ENCODE measurements around the gene AGBL3. TPM values are rescaled to one million over a fixed set of nuclear protein-coding genes. Genes with fewer than 3 reads are reported as not detected.

The AGBL3 gene
- total RNA-seq, 1 donor = 2.2 TPM

- peaks cover 93% of the 10 kb centered on the region for H3K36me3 ChIP-seq (ENCODE audit: insufficient read depth, low read length)
- H3K4me3 ChIP-seq (ENCODE audit: insufficient read depth, low read length) = no peak overlapping the region
- H3K9me3 ChIP-seq (ENCODE audit: low read depth, low read length) = no peaks in the 10 kb centered on the region
- no peak overlapping the region for H3K4me2 ChIP-seq (ENCODE audit: insufficient read depth, low read length)
- peak; percentile 14 for TF ChIP-seq CTCF (IDR thresholded peaks at IDR 0.05; ENCODE audit: extremely low read depth, low read depth, low read length)
- peaks cover 23% of the 10 kb centered on the region for H3K79me2 ChIP-seq (ENCODE audit: insufficient read depth, low read length)
- H2AFZ ChIP-seq (ENCODE audit: low read length) = no peak overlapping the region
- H4K20me1 ChIP-seq (ENCODE audit: insufficient read depth, low read length) = peaks cover 24% of the 10 kb centered on the region
- no peaks in the 10 kb centered on the region for H3K27me3 ChIP-seq (ENCODE audit: insufficient read depth, low read length)
- peaks cover 41% of the 10 kb centered on the region for H3K4me1 ChIP-seq (ENCODE audit: insufficient read depth, low read length)
- no peak for DNase-seq (ENCODE audit: insufficient read length, low spot score, missing footprints)
- no peak overlapping the region for H3K27ac ChIP-seq (ENCODE audit: low read depth, low read length)
Observed at GRCh38 chr7:134943785-134944400, 42.4 kb upstream of the AGBL3 start.

GRCh38 chr7:134945691-134946090, 40.6 kb upstream of the AGBL3 start:
- peaks cover 20% of the 10 kb centered on the region for H3K79me2 ChIP-seq (ENCODE audit: insufficient read depth, low read length)
- no peak overlapping the region for H3K4me3 ChIP-seq (ENCODE audit: insufficient read depth, low read length)
- peaks cover 94% of the 10 kb centered on the region for H3K36me3 ChIP-seq (ENCODE audit: insufficient read depth, low read length)
- H3K4me2 ChIP-seq (ENCODE audit: insufficient read depth, low read length) = no peak overlapping the region
- no peak for DNase-seq (ENCODE audit: insufficient read length, low spot score, missing footprints)
- no peaks in the 10 kb centered on the region for H3K27me3 ChIP-seq (ENCODE audit: insufficient read depth, low read length)
- peaks cover 32% of the 10 kb centered on the region for H4K20me1 ChIP-seq (ENCODE audit: insufficient read depth, low read length)
- no peak overlapping the region for H2AFZ ChIP-seq (ENCODE audit: low read length)
- no peak for TF ChIP-seq CTCF (IDR thresholded peaks at IDR 0.05; ENCODE audit: extremely low read depth, low read depth, low read length)
- no peak overlapping the region for H3K27ac ChIP-seq (ENCODE audit: low read depth, low read length)
- H3K9me3 ChIP-seq (ENCODE audit: low read depth, low read length) = no peaks in the 10 kb centered on the region
- peaks cover 33% of the 10 kb centered on the region for H3K4me1 ChIP-seq (ENCODE audit: insufficient read depth, low read length)

GRCh38 chr7:134946260-134946659, 40.0 kb upstream of the AGBL3 start:
- peaks cover 32% of the 10 kb centered on the region for H4K20me1 ChIP-seq (ENCODE audit: insufficient read depth, low read length)
- no peak overlapping the region for H3K27ac ChIP-seq (ENCODE audit: low read depth, low read length)
- H3K9me3 ChIP-seq (ENCODE audit: low read depth, low read length) = no peaks in the 10 kb centered on the region
- H2AFZ ChIP-seq (ENCODE audit: low read length) = no peak overlapping the region
- H3K4me2 ChIP-seq (ENCODE audit: insufficient read depth, low read length) = no peak overlapping the region
- peaks cover 21% of the 10 kb centered on the region for H3K79me2 ChIP-seq (ENCODE audit: insufficient read depth, low read length)
- H3K4me1 ChIP-seq (ENCODE audit: insufficient read depth, low read length) = peaks cover 27% of the 10 kb centered on the region
- no peaks in the 10 kb centered on the region for H3K27me3 ChIP-seq (ENCODE audit: insufficient read depth, low read length)
- peaks cover 94% of the 10 kb centered on the region for H3K36me3 ChIP-seq (ENCODE audit: insufficient read depth, low read length)
- H3K4me3 ChIP-seq (ENCODE audit: insufficient read depth, low read length) = no peak overlapping the region
- no peak for TF ChIP-seq CTCF (IDR thresholded peaks at IDR 0.05; ENCODE audit: extremely low read depth, low read depth, low read length)
- no peak for DNase-seq (ENCODE audit: insufficient read length, low spot score, missing footprints)

GRCh38 chr7:134947329-134947728, 39.0 kb upstream of the AGBL3 start:
- no peak overlapping the region for H3K4me3 ChIP-seq (ENCODE audit: insufficient read depth, low read length)
- peaks cover 19% of the 10 kb centered on the region for H3K4me1 ChIP-seq (ENCODE audit: insufficient read depth, low read length)
- H3K9me3 ChIP-seq (ENCODE audit: low read depth, low read length) = no peaks in the 10 kb centered on the region
- H4K20me1 ChIP-seq (ENCODE audit: insufficient read depth, low read length) = peaks cover 28% of the 10 kb centered on the region
- H3K27me3 ChIP-seq (ENCODE audit: insufficient read depth, low read length) = no peaks in the 10 kb centered on the region
- peaks cover 94% of the 10 kb centered on the region for H3K36me3 ChIP-seq (ENCODE audit: insufficient read depth, low read length)
- H3K27ac ChIP-seq (ENCODE audit: low read depth, low read length) = no peak overlapping the region
- TF ChIP-seq CTCF (IDR thresholded peaks at IDR 0.05; ENCODE audit: extremely low read depth, low read depth, low read length) = no peak
- peaks cover 15% of the 10 kb centered on the region for H3K79me2 ChIP-seq (ENCODE audit: insufficient read depth, low read length)
- DNase-seq (ENCODE audit: insufficient read length, low spot score, missing footprints) = no peak
- H3K4me2 ChIP-seq (ENCODE audit: insufficient read depth, low read length) = no peak overlapping the region
- H2AFZ ChIP-seq (ENCODE audit: low read length) = no peak overlapping the region

Measured in osteoblast (primary cell).